Muscle of leg (tissue), 11 donors: ENCODE results near the gene KTN1. TPM values are rescaled to one million over a fixed set of nuclear protein-coding genes. Genes with fewer than 3 reads are reported as not detected.

Experiments
- DNase-seq: peaks from one replicate; pipeline ENCODE4 v3.0.0; 2013
- H3K27ac ChIP-seq: one replicate; pipeline ENCODE4 v1.5.1; 2013; ENCODE audit warnings: mild to moderate bottlenecking, low read length, control low read depth
- H3K27me3 ChIP-seq: one replicate; pipeline ENCODE4 v1.6.1; 2013; ENCODE audit warnings: low read length; ENCODE audit not compliant: control insufficient read depth, insufficient read depth
- H3K36me3 ChIP-seq: one replicate; pipeline ENCODE4 v1.6.1; 2013; ENCODE audit warnings: low read length; ENCODE audit not compliant: control insufficient read depth, insufficient read depth
- H3K4me1 ChIP-seq: one replicate; pipeline ENCODE4 v1.6.1; 2013; ENCODE audit warnings: low read length; ENCODE audit not compliant: control insufficient read depth, insufficient read depth
- H3K4me3 ChIP-seq: one replicate; pipeline ENCODE4 v1.5.1; 2013; ENCODE audit warnings: low read length, control low read depth
- H3K9me3 ChIP-seq: replicated peaks from 2 replicates; pipeline ENCODE4 v1.6.1; 2013; ENCODE audit warnings: low read depth, low read length; ENCODE audit not compliant: control insufficient read depth
- WGBS: methylation state at CpG from one replicate; pipeline ENCODE4 v1.1.5; 2013; ENCODE audit warnings: missing lambda C conversion rate; ENCODE audit not compliant: insufficient coverage; 5-methylcytosine and 5-hydroxymethylcytosine counted together
- polyA plus RNA-seq, 8 donors: library from polyadenylated mRNA; unstranded; fragments of 120-200 nt; gene quantifications; one replicate each; pipeline versions ENCODE4 v1.2.1 to v1.2.3, GENCODE V29; 2013; ENCODE audit warnings: inconsistent platforms in 1 of 8, low replicate concordance in 1 of 8; ENCODE audit not compliant: insufficient read length in 8 of 8, insufficient read depth in 1 of 8
- total RNA-seq: library from RNA; stranded (reverse); fragments of 120-200 nt; gene quantifications from one replicate; pipeline ENCODE4 v1.2.4, GENCODE V29; 2013

The KTN1 gene
- total and polyA plus RNA-seq, 9 donors, result 106 to 148 (median 141) TPM

GRCh38 chr14:55586411-55586810 lies 6.4 kb downstream of the KTN1 start:
- WGBS, result no CpG with 5 or more reads among the region's 2 CpGs
- H3K9me3 ChIP-seq, result no peaks in the 10 kb centered on the region
- peaks cover 9% of the 10 kb centered on the region for H3K4me1 ChIP-seq
- H3K27me3 ChIP-seq, result no peaks in the 10 kb centered on the region
- no peak overlapping the region for H3K27ac ChIP-seq
- no peak for DNase-seq
- no peak overlapping the region for H3K4me3 ChIP-seq
- H3K36me3 ChIP-seq, result no peaks in the 10 kb centered on the region

- H3K36me3 ChIP-seq, result no peaks in the 10 kb centered on the region
- H3K27ac ChIP-seq, result no peak overlapping the region
- no peak for DNase-seq
- no CpG with 5 or more reads among the region's 1 CpG for WGBS
- H3K9me3 ChIP-seq, result no peaks in the 10 kb centered on the region
- H3K4me1 ChIP-seq, result peaks cover 7% of the 10 kb centered on the region
- H3K27me3 ChIP-seq, result no peaks in the 10 kb centered on the region
- no peak overlapping the region for H3K4me3 ChIP-seq
Observed at GRCh38 chr14:55587847-55588246, 7.8 kb downstream of the KTN1 start.

- no peak overlapping the region for H3K4me3 ChIP-seq
- DNase-seq, result no peak
- no peaks in the 10 kb centered on the region for H3K27me3 ChIP-seq
- no peaks in the 10 kb centered on the region for H3K9me3 ChIP-seq
- no CpG with 5 or more reads among the region's 2 CpGs for WGBS
- peaks cover 7% of the 10 kb centered on the region for H3K4me1 ChIP-seq
- H3K36me3 ChIP-seq, result no peaks in the 10 kb centered on the region
- H3K27ac ChIP-seq, result no peak overlapping the region
Observed at GRCh38 chr14:55588259-55588699, 8.3 kb downstream of the KTN1 start.

- H3K9me3 ChIP-seq, result no peaks in the 10 kb centered on the region
- DNase-seq, result no peak
- peaks cover 2% of the 10 kb centered on the region for H3K4me1 ChIP-seq
- no peak overlapping the region for H3K27ac ChIP-seq
- no peak overlapping the region for H3K4me3 ChIP-seq
- no CpG with 5 or more reads among the region's 6 CpGs for WGBS
- H3K36me3 ChIP-seq, result no peaks in the 10 kb centered on the region
- H3K27me3 ChIP-seq, result no peaks in the 10 kb centered on the region
Observed at GRCh38 chr14:55589171-55589570, 9.2 kb downstream of the KTN1 start.

GRCh38 chr14:55592436-55592835 lies 12.4 kb downstream of the KTN1 start:
- H3K4me3 ChIP-seq, result no peak overlapping the region
- no peak overlapping the region for H3K27ac ChIP-seq
- H3K4me1 ChIP-seq, result peaks cover 2% of the 10 kb centered on the region
- H3K36me3 ChIP-seq, result no peaks in the 10 kb centered on the region
- no peaks in the 10 kb centered on the region for H3K27me3 ChIP-seq
- no peak for DNase-seq
- WGBS, result 78% methylated on average over 1 of the region's 2 CpGs
- H3K9me3 ChIP-seq, result no peaks in the 10 kb centered on the region

- H3K9me3 ChIP-seq, result no peaks in the 10 kb centered on the region
- H3K4me1 ChIP-seq, result no peaks in the 10 kb centered on the region
- no peak for DNase-seq
- no peak overlapping the region for H3K27ac ChIP-seq
- WGBS, result 100% methylated on average over 1 of the region's 2 CpGs
- H3K36me3 ChIP-seq, result no peaks in the 10 kb centered on the region
- H3K4me3 ChIP-seq, result no peak overlapping the region
- no peaks in the 10 kb centered on the region for H3K27me3 ChIP-seq
Observed at GRCh38 chr14:55593698-55594097, 13.7 kb downstream of the KTN1 start.

GRCh38 chr14:55599250-55599879 lies 19.4 kb downstream of the KTN1 start:
- WGBS, result 92% methylated on average over 13 of the region's 14 CpGs
- H3K9me3 ChIP-seq, result peaks cover 3% of the 10 kb centered on the region
- DNase-seq, result no peak
- H3K4me1 ChIP-seq, result no peaks in the 10 kb centered on the region
- H3K27me3 ChIP-seq, result no peaks in the 10 kb centered on the region
- H3K36me3 ChIP-seq, result no peaks in the 10 kb centered on the region
- H3K4me3 ChIP-seq, result no peak overlapping the region
- H3K27ac ChIP-seq, result no peak overlapping the region

GRCh38 chr14:55600784-55601561 lies 21.0 kb downstream of the KTN1 start:
- no peaks in the 10 kb centered on the region for H3K4me1 ChIP-seq

GRCh38 chr14:55603401-55603953 lies 23.5 kb downstream of the KTN1 start:
- Histone ChIP-seq H3K27me3 (no peaks in the 10 kb centered on the region), H3K4me1 (peaks cover 2% of the 10 kb centered on the region), H3K4me3 (no peak overlapping the region), H3K36me3 (no peaks in the 10 kb centered on the region), H3K27ac (no peak overlapping the region), H3K9me3 (peaks cover 3% of the 10 kb centered on the region)
- 91% methylated on average over 1 of the region's 4 CpGs for WGBS
- peak; percentile 16 for DNase-seq

More at GRCh38 chr14:55600784-55601561, 21.0 kb downstream of the KTN1 start:
- no peak for DNase-seq
- no CpG with 5 or more reads among the region's 5 CpGs for WGBS
- H3K27me3 ChIP-seq, result no peaks in the 10 kb centered on the region
- no peak overlapping the region for H3K4me3 ChIP-seq
- H3K9me3 ChIP-seq, result peaks cover 3% of the 10 kb centered on the region
- no peak overlapping the region for H3K27ac ChIP-seq
- no peaks in the 10 kb centered on the region for H3K36me3 ChIP-seq

GRCh38 chr14:55604488-55604887 lies 24.5 kb downstream of the KTN1 start:
- no peak overlapping the region for H3K4me3 ChIP-seq
- H3K36me3 ChIP-seq, result no peaks in the 10 kb centered on the region
- peaks cover 2% of the 10 kb centered on the region for H3K4me1 ChIP-seq
- no peak overlapping the region for H3K27ac ChIP-seq
- no peak for DNase-seq
- no peaks in the 10 kb centered on the region for H3K27me3 ChIP-seq
- H3K9me3 ChIP-seq, result no peaks in the 10 kb centered on the region
